Stimulated activated CD8-positive, alpha-beta memory T cell treated with anti-CD3 and anti-CD28 coated beads, Interleukin-12 subunit alpha, Interleukin-12 subunit beta, amount 100 ng/mL, for 1 hour (primary cell): ENCODE data around the gene ARID3A.
A peak's percentile ranks its signal among the peaks of the same experiment; 100 is the strongest.

Experiments used
- DNase-seq: peaks from one replicate; pipeline ENCODE4 v3.0.0-alpha.2; 2020; ENCODE audit warnings: low read depth

ARID3A gene

GRCh38 chr19:931860-932647 is 6.2 kb downstream of the ARID3A start:
- no peak for DNase-seq

DNA sequence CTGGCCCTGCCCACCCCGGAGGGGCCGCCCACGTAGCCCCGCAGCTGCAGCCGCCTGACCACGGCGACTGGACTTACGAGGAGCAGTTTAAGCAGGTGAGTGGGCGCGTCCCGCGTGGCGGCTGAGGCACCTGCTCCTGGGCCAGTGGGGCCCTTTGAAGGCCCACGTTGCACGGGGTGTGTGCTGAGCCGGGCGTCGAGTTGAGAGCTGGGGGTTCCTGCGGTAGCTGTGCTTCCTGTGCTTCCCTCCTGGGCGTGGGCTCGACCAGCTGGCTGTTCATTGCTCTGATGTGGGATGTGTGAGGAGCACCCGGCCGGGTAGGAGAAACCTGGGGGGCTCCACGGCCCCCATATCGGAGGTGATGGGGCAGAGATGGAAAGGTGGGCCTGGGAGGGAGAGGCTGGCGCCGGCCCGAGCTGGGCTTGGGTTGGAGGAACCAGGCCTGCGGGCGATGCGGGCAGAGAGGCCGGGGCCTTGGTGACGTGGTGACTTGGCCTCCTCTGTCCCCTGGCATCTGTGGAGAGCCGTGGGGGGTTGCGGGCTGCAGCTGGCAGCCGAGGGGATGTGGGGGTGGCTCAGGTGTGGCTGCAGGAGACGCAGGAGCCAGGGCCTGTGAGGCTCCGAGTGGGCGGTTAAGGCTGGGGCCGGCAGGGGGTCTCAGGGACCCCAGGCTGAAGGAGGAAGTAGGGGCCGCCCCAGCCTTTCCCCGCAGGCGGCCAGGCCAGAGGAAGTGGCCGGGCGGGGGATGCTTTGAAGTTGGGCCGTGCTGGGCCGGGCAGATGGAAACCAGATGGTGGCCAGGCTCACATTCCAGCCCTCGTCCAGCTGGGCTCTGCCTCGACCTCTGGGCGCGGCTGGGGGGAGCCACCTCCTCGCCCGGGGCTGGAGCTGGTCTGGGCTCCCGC is 7.1 kb downstream of the ARID3A start:
- no peak for DNase-seq

- DNase-seq, result no peak
These were observed 7.7 kb downstream of the ARID3A start for GRCh38 chr19:933553-933882.

- DNase-seq, result no peak
These were observed 8.5 kb downstream of the ARID3A start for GRCh38 chr19:934197-934840.

DNA sequence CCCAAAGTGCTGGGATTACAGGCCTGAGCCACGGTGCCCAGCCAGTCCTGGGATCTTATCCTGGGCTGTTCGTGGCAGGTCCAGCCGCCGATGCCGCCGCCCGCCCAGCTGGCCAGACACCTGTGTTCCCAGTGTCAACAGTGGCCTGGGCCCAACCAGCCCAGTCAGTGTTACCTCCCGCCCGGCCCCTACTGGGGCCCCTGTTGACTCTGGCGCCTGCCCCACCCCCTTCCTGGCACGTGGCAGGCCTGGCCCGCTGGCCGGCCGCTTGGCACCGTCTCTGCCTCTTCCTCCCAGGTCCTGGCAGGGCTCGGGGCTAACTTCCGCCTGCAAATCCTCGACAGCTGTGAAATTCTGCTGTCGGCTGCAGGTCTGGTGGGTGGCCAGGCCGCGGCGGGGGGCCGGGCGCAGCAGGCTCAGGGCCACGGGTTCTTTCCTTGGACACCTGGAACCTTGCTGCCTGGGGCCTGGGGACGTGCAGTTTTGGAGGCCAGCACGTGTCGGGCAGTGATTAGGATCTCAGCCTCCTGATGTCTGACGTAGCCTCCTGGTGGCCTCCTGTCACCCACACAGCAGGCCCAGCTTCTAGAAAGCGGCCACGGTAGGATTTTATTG is 9.1 kb downstream of the ARID3A start:
- no peak for DNase-seq

DNA sequence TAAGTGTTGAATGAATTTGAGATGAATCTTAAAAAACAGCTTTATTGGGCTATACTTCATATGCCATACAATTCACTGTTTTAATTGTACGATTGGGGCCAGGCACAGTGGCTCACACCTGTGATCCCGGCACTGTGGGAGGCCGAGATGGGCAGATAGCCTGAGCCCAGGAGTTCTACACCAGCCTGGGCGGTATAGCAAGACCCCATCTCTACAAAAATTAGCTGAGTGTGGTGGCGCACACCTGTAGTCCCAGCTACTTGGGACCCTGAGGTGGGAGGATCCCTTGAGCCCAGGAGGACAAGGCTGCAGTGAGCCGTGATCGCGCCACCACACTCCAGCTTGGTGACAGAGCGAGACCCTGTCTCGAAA is 10.3 kb downstream of the ARID3A start:
- DNase-seq, result no peak

DNA sequence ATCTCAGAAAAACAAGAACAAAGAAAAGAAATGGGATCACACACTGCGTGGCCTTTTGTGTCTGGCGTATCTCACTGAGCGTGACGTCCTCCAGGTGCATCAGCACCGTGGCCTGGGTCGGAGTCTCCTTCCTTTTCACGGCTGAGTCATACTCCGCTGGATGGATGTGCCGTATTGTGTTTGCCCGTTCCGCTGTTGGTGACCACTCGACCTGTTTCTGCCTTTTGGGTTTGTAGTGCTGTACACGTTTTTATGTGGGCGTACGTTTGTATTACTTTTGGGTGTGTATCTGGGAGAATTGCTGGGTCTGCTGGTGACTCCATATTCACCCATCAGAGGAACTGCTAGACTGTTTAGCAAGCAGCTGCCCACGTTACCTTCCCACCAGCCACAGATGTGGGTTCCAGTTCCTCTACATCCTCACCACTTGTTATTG is 11.4 kb downstream of the ARID3A start:
- DNase-seq, result no peak

DNA sequence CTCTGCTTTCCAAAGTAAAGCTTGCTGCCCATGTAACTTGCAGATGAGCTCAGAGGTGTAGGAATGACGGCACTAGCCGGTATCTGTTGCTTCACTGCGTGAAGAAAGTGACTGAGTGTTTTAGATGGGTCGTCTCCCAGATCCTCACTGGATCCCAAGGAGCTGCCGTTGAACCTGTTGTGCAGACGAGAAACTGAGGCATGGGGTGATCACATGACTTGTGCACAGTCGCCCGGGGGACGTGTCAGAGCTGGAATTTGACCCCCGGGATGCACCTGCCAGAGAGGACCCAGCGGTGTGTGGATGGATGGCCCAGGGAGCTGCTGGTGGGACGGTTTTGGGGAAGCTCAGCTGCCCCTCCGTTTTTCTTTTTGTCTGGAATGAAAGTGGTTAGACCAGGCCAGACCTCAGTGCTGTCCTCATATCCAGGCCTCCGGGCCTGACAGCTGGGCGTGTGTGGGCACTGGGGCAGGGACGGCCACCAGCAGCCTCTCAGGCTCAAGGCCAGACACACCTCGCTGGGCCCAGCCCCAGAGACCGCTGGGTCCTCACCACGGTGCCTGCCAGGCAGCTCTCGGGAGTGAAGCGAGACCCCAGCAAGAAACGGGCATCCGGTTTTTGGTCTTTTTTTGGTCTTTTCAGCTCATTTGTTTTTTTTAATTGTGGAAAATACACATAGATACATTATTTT is 12.5 kb downstream of the ARID3A start:
- no peak for DNase-seq

DNA sequence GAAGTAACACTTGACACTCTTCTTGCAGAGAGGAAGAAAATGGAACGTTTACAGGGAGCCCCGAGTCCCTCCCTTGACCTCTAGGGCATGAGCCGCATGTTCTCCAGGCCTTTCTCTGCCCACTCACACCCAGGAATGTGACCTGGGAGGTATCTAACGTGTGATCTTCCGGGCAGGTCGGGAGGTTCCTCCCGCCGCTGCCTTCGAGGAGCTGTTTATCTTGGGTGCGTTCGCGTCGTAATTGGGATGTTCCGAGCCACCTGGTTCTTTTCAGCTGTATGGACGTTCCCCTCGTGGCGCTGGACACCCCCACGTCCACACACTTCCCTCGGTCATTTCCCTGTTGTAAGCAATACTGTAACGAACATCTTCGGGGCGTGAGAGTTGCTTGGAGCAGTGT is 13.6 kb downstream of the ARID3A start:
- no peak for DNase-seq

DNA sequence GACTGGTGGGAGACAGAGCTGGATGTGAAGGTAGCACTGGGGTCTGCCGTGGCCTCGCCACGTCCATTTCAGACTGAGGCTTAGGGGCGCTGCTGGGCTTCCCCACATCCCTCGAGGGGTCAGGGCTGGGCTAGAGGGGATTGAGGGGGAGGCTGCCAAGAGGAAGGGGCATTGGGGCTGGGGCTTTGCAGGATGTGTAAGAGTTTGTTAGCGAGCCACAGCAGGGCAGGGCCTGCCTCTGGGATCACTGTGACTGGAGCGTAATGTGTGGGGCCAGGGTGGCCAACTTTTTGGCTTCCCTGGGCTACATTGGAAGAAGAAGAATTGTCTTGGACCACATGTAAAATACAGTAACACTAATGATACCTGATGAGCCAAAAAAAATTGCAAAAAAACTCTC is 14.1 kb downstream of the ARID3A start:
- DNase-seq, result no peak

DNA sequence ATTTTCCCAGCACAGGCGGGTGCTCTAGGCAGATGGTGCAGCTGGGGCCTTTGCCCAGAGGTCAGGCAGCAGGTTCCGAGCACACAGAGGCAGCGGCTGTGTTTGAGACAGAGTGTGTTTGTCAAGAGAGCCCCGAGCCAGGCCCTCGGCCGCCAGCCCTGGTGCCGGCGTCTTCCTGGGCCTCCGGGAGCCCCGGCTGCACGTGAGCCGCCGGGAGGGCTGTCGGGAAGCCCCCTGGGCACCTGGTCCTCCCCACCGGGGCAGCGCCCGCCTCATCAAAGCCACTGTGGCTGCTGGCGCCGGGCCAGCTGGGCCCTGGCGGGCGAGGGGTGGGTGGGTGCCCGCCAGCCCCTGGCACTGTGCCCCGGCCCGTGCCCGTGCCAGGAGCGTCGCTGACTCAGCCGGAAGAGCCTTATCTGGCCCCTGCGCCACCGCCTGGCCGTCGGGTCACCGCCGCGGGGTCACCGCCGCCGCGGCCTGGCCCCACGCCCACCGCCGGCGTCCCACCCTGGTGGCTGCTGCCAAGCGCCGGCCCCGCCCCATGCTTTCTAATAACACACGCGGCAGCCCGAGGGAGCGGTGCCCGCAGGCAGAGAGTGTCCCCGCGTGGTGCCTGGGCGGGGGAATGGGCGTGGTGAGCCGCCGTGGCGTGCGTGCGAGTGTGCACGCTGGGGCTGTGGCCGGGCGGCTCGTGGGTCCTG is 14.9 kb downstream of the ARID3A start:
- peak; percentile 48 for DNase-seq

DNA sequence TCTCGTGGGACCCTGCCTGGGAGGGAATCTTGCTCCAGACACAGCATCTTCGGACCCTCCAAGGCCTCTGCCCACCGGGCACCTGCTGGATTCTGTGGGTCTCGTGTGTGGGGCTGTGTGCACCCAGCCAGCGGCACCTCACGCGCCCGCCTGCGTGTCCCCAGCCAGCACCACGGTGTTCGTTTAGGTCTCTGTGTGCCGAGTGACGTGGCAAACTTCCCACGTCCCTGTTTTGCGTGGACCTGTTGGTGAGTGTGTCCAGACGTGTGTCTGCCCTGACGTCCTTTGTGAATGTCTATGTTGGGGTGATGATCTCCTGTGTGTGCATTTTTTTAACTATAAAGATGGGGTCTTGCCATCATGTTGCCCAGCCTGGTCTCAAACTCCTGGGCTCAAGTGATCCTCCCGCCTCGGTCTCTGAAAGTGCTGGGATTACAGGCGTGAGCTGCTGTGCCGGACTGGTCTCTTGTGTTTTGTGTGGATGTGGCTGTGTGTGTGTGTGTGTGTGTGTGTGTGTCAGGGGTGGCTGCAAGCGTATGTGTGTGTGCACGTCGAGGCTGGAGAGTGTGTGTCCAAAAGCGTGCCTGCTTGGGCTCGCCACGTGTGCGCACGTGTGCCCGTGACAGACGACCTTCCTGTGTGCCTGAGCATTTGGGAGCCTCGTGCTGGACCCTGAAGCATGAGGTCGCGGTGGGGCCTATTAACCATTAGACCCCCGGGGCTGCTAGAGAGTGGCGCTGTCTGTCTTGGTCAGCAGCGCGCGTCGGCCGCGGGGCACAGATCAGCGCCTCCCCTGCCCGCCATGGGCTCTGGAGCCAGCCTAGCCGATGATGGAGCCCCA is 15.7 kb downstream of the ARID3A start:
- DNase-seq, result no peak

GRCh38 chr19:942133-942645 is 16.4 kb downstream of the ARID3A start:
- no peak for DNase-seq

- DNase-seq, result no peak
These were observed 17.8 kb downstream of the ARID3A start for GRCh38 chr19:943551-944170.

DNA sequence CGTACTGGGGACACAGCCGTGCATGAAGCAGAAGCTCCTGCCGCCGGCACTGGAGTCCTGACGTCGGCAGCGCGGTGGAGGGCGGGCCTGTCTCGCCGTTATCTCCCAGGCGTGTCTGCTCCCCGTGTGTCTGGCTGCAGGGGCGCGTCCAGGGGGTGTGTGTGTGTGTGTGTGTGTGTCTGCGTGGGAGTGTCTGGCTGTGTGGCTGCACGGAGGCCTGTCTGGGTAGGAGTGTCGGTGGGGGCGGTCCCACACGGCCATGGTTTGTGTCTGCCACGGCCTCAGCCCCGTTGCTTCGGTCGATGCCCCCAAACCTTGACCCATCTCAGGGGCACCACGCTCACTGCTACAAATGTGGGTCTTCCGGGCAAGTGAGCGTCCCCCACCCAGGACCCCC is 18.3 kb downstream of the ARID3A start:
- DNase-seq, result no peak

GRCh38 chr19:944663-945241 is 18.9 kb downstream of the ARID3A start:
- no peak for DNase-seq

DNA sequence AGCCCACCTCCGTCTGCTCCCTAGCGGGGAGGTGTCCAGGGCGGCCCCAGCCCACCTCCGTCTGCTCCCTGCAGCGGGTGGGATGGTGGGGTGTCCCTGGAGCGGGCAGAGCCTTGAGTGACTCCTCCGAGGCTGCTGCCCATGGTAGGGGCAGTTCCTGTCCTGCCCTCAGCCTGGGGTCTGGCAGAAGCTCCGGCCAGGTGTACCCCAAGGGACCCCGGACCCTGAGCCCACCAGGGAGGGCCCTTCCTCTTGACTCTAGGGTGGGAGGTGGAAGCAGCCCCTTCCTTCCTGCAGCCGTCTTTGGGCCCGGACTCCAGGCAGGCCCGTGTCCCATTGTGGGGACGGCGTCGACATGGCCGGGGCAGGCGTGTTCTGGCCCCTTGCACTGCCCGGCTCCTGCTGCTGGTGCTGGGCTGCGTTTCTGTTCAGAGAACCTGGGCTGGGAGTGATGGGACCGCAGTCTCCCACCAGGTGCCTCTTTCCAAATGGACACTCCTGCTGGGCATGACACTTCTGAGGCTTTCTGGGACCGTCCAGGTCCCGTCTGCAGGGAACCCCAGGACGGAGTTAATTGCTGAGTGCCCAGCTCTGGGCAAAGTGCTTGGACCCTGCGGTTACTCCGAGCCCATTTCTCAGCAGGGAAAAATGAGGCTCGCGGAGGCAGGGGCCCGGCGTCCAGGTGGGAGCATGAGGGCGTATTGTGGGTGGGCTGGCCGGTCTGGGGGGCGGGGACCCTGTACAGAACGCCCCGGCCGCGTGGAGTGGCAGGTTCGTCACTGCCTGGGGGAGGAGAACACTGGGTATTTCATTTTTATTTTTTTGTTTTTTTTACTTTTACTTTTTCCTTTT is 19.8 kb downstream of the ARID3A start:
- no peak for DNase-seq

DNA sequence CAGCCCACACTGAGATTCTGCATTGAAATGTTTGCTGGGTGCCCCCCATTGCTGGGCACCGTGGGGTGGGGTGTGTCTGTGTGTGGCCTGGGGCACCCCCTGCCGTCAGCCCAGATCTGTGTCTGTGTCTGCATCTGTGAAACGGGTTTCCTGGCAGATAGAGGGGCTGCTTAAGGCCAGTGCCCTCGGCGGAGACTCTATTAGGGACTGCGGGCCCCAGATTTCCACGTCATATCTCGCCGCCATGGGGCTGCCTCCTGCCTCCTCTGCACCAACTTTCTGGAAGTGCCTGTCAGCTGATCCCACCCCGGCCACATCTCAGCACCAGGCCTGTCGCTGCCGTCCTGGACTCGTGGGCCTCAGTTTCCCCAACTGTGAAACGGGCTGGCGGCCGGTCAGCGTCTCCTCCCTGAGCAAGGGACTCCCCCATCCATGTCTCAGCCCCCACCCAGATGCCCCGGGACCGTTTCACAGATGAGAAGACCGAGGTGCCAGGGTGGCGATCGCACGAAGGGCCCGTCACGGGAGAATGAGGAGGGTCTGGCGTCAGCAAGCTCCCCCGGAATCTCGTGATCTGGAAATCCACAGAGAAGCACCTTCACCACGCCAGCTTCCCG is 21.4 kb downstream of the ARID3A start:
- no peak for DNase-seq
